ENCODE results near the gene NDUFS3. TPM values are rescaled to one million over a fixed set of nuclear protein-coding genes. Genes with fewer than 3 reads are reported as not detected.

NDUFS3 gene
- total RNA-seq, 1 experiment from 2014 or later = 104 TPM

DNA sequence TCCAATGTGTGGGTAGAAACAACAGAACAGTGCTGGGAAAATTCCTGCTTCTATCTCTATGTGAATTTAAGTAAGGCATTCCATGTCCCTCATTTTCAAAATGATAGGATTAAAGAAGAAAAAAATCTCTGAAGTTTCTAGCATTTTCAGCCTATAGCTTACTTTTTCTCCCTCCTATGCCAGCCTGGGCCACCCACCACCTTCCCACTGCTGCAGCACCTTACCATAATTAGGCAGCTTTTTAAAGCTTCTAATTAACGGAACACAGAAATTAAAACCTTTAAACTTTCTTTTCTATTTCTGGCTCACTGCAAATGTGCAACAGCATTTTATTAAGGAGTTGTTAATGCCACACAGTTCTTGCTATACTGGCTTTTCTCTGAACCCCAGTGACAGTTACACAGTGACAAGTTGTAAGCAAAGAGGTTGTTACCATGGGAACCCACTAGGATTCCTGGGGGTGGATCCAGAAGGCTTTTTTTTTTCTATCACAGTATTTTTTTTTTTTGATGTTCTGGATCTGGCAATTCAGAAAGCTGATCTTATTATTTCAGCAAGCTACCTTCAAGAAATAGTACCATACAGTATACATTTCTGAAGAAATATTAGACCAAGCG, 46.2 kb upstream of the NDUFS3 start:
- intact Hi-C loops (cut with micrococcal nuclease; ENCODE audit: unreplicated experiment) = no loop called here
- TF ChIP-seq CTCF (IDR thresholded peaks at IDR 0.05; ENCODE audit: unreplicated experiment) = no peak

DNA sequence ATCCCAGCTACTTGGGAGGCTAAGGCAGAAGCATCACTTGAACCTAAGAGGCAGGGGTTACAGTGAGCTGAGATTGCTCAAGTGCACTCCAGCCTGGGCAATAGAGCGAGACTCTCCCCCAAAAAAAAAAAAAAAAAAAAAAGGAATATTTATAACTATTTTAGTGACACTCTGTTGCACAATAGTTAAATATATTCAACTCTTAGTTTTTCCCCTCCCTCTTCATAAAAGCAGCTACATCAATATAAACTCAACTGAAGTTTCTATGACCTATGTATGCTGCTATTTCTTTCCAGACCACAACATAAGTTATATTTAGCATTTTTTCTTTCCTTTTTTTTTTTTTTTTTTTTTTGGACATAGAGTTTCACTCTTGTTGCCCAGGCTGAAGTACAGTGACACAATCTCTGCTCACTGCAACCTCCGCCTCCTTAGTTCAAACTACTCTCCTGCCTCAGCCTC, 45.2 kb upstream of the NDUFS3 start:
- Mint-ChIP-seq H3K27ac (ENCODE audit: unreplicated experiment) (no peak overlapping the region), H3K27me3 (ENCODE audit: unreplicated experiment) (no peaks in the 10 kb centered on the region), H3K36me3 (ENCODE audit: insufficient read depth, unreplicated experiment) (peaks cover 6% of the 10 kb centered on the region), H3K4me1 (ENCODE audit: low read depth, unreplicated experiment) (peaks cover 16% of the 10 kb centered on the region), H3K4me3 (ENCODE audit: low read depth, unreplicated experiment) (no peak overlapping the region), H3K9me3 (ENCODE audit: low read depth, unreplicated experiment) (no peaks in the 10 kb centered on the region)
- no peak for TF ChIP-seq CTCF (IDR thresholded peaks at IDR 0.05; ENCODE audit: unreplicated experiment)
- CTCF ChIA-PET = interaction anchor here (0.7 to 1.1 kb wide), 3 partner anchors 19 to 303 kb away, joined by 3 to 7 read pairs (median 7); partner anchors contain the start of gene CELF1
- DNase-seq = no peak
- intact Hi-C loops (cut with micrococcal nuclease; ENCODE audit: unreplicated experiment) = no loop called here
- no TSS peak for BruUV-seq (replicated peaks)

More for the DNA sequence above, 46.2 kb upstream of the NDUFS3 start:
- Mint-ChIP-seq H3K4me3 (ENCODE audit: low read depth, unreplicated experiment) (no peak overlapping the region), H3K4me1 (ENCODE audit: low read depth, unreplicated experiment) (peaks cover 12% of the 10 kb centered on the region), H3K27ac (ENCODE audit: unreplicated experiment) (no peak overlapping the region), H3K36me3 (ENCODE audit: insufficient read depth, unreplicated experiment) (peaks cover 6% of the 10 kb centered on the region), H3K9me3 (ENCODE audit: low read depth, unreplicated experiment) (no peaks in the 10 kb centered on the region), H3K27me3 (ENCODE audit: unreplicated experiment) (no peaks in the 10 kb centered on the region)
- BruUV-seq (replicated peaks) = no TSS peak
- no peak for DNase-seq
- CTCF ChIA-PET = interaction anchor here (0.7 to 1.1 kb wide), 2 partner anchors 39 to 246 kb away, joined by 3 to 7 read pairs; no protein-coding TSS in a partner anchor

DNA sequence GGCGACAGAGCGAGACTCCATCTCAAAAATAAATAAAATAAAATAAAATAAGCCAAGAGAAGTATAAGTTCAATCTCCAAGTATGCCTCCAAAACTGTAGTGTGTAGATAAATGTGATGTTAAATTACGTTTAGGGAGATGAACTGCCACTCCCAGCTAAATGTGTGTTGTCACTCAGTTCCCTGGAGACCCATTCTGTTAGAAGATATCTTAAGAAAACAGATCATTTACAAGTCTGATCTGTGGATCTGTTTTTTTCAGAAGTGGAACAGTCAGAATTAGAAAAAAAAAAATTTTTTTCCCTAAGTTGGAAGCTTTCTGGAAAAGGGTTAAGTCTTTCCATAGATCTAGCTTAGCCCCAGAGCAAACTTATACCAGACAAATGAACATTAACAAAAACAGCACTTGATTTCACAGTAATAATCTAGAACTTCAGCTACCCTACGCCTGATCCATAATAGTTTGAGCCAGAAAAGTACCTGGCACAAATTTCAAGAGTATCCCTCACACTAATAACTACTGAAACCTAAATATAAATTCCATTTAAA, 44.1 kb upstream of the NDUFS3 start:
- peaks cover 23% of the 10 kb centered on the region for H3K4me1 Mint-ChIP-seq (ENCODE audit: low read depth, unreplicated experiment)
- intact Hi-C loops (cut with micrococcal nuclease; ENCODE audit: unreplicated experiment) = no loop called here
- CTCF ChIA-PET = interaction anchor here (0.7 kb wide), 1 partner anchor 20 kb away, joined by 3 read pairs; no protein-coding TSS in a partner anchor
- no peak overlapping the region for H3K4me3 Mint-ChIP-seq (ENCODE audit: low read depth, unreplicated experiment)
- H3K27ac Mint-ChIP-seq (ENCODE audit: unreplicated experiment) = no peak overlapping the region
- no TSS peak for BruUV-seq (replicated peaks)
- TF ChIP-seq CTCF (IDR thresholded peaks at IDR 0.05; ENCODE audit: unreplicated experiment) = no peak
- no peaks in the 10 kb centered on the region for H3K27me3 Mint-ChIP-seq (ENCODE audit: unreplicated experiment)
- peaks cover 6% of the 10 kb centered on the region for H3K36me3 Mint-ChIP-seq (ENCODE audit: insufficient read depth, unreplicated experiment)
- DNase-seq = no peak
- no peaks in the 10 kb centered on the region for H3K9me3 Mint-ChIP-seq (ENCODE audit: low read depth, unreplicated experiment)

- Mint-ChIP-seq H3K27ac (ENCODE audit: unreplicated experiment) (no peak overlapping the region), H3K4me3 (ENCODE audit: low read depth, unreplicated experiment) (no peak overlapping the region), H3K27me3 (ENCODE audit: unreplicated experiment) (no peaks in the 10 kb centered on the region), H3K4me1 (ENCODE audit: low read depth, unreplicated experiment) (peaks cover 30% of the 10 kb centered on the region), H3K9me3 (ENCODE audit: low read depth, unreplicated experiment) (no peaks in the 10 kb centered on the region), H3K36me3 (ENCODE audit: insufficient read depth, unreplicated experiment) (peaks cover 6% of the 10 kb centered on the region)
- intact Hi-C loops (cut with micrococcal nuclease; ENCODE audit: unreplicated experiment) = no loop called here
- BruUV-seq (replicated peaks) = no TSS peak
- CTCF ChIA-PET = no interaction called here
- no peak for TF ChIP-seq CTCF (IDR thresholded peaks at IDR 0.05; ENCODE audit: unreplicated experiment)
- DNase-seq = no peak
Measured at GRCh38 chr11:47536915-47537314, 42.0 kb upstream of the NDUFS3 start.
